Stimulated activated CD8-positive, alpha-beta memory T cell treated with anti-CD3 and anti-CD28 coated beads, Interleukin-7, amount 100 ng/mL, for 24 hours (primary cell): Measurements from ENCODE around the gene MYBPH.

Source experiments
- DNase-seq: peaks from one replicate; pipeline ENCODE4 v3.0.0-alpha.2; 2020; ENCODE audit warnings: low read depth

MYBPH gene

GRCh38 chr1:203175237-203175826, at the start of gene MYBPH:
Gene MYBPH (minus strand): TSS chr1:203175826. CDS start chr1:203175755, 71 bp downstream.
- DNase-seq, result no peak

GRCh38 chr1:203225071-203225470, 49.4 kb upstream of the MYBPH start:
- no peak for DNase-seq

GRCh38 chr1:203223012-203223775, 47.6 kb upstream of the MYBPH start:
- DNase-seq, result no peak

- no peak for DNase-seq
Observed at GRCh38 chr1:203219934-203220333, 44.3 kb upstream of the MYBPH start.

GRCh38 chr1:203219171-203219570, 43.5 kb upstream of the MYBPH start:
- no peak for DNase-seq

- DNase-seq, result no peak
Observed at GRCh38 chr1:203217668-203218067, 42.0 kb upstream of the MYBPH start.

GRCh38 chr1:203217139-203217655, 41.6 kb upstream of the MYBPH start:
- DNase-seq, result no peak

- DNase-seq, result peak; percentile 12
Observed at GRCh38 chr1:203216274-203217138, 40.9 kb upstream of the MYBPH start.

- DNase-seq, result no peak
Observed at GRCh38 chr1:203215573-203215972, 39.9 kb upstream of the MYBPH start.

GRCh38 chr1:203214871-203215270, 39.2 kb upstream of the MYBPH start:
- no peak for DNase-seq

- DNase-seq, result no peak
Observed at GRCh38 chr1:203213126-203213525, 37.5 kb upstream of the MYBPH start.

GRCh38 chr1:203211812-203212211, 36.2 kb upstream of the MYBPH start:
- DNase-seq, result no peak

GRCh38 chr1:203210988-203211387, 35.4 kb upstream of the MYBPH start:
- DNase-seq, result no peak

- no peak for DNase-seq
Observed at GRCh38 chr1:203210350-203210749, 34.7 kb upstream of the MYBPH start.

- no peak for DNase-seq
Observed at GRCh38 chr1:203208181-203208580, 32.6 kb upstream of the MYBPH start.

GRCh38 chr1:203207751-203208150, 32.1 kb upstream of the MYBPH start:
- no peak for DNase-seq

- no peak for DNase-seq
Observed at GRCh38 chr1:203206129-203206687, 30.6 kb upstream of the MYBPH start.

GRCh38 chr1:203204756-203205155, 29.1 kb upstream of the MYBPH start:
- no peak for DNase-seq

GRCh38 chr1:203202431-203203245, 27.0 kb upstream of the MYBPH start:
- no peak for DNase-seq

- DNase-seq, result no peak
Observed at GRCh38 chr1:203201516-203202205, 26.0 kb upstream of the MYBPH start.

- no peak for DNase-seq
Observed at GRCh38 chr1:203200916-203201315, 25.3 kb upstream of the MYBPH start.
